Activated T-cell treated with anti-CD3 and anti-CD28 coated beads for 1 hour (primary cell): ENCODE results near the gene TCERG1L.

Experiments used
- DNase-seq: peaks from one replicate; pipeline ENCODE4 v3.0.0-alpha.2; 2020; ENCODE audit warnings: low read depth

The TCERG1L gene

GRCh38 chr10:131124945-131125344, 186.6 kb downstream of the TCERG1L start:
- no peak for DNase-seq

- DNase-seq: no peak
Observed at GRCh38 chr10:131123496-131123895, 188.0 kb downstream of the TCERG1L start.

- no peak for DNase-seq
Observed at GRCh38 chr10:131121511-131122035, 189.9 kb downstream of the TCERG1L start.

GRCh38 chr10:131119626-131120355, 191.7 kb downstream of the TCERG1L start:
- DNase-seq: no peak

GRCh38 chr10:131117416-131118212, 193.9 kb downstream of the TCERG1L start:
- DNase-seq: no peak

GRCh38 chr10:131116991-131117375, 194.5 kb downstream of the TCERG1L start:
- DNase-seq: no peak

- DNase-seq: no peak
Observed at GRCh38 chr10:131116216-131116990, 195.1 kb downstream of the TCERG1L start.

- no peak for DNase-seq
Observed at GRCh38 chr10:131115801-131116200, 195.7 kb downstream of the TCERG1L start.

GRCh38 chr10:131115321-131115720, 196.2 kb downstream of the TCERG1L start:
- no peak for DNase-seq

- no peak for DNase-seq
Observed at GRCh38 chr10:131114846-131115245, 196.7 kb downstream of the TCERG1L start.

GRCh38 chr10:131113709-131114291, 197.7 kb downstream of the TCERG1L start:
- no peak for DNase-seq

GRCh38 chr10:131113165-131113564, 198.4 kb downstream of the TCERG1L start:
- no peak for DNase-seq

GRCh38 chr10:131112691-131113090, 198.8 kb downstream of the TCERG1L start:
- DNase-seq: no peak

- no peak for DNase-seq
Observed at GRCh38 chr10:131111471-131112080, 199.9 kb downstream of the TCERG1L start.

GRCh38 chr10:131111007-131111406, 200.5 kb downstream of the TCERG1L start:
- DNase-seq: no peak

- no peak for DNase-seq
Observed at GRCh38 chr10:131110241-131110783, 201.2 kb downstream of the TCERG1L start.

GRCh38 chr10:131109726-131110125, 201.8 kb downstream of the TCERG1L start:
- DNase-seq: no peak

GRCh38 chr10:131109291-131109690, 202.2 kb downstream of the TCERG1L start:
- no peak for DNase-seq

GRCh38 chr10:131107970-131108369, 203.6 kb downstream of the TCERG1L start:
- DNase-seq: no peak

- no peak for DNase-seq
Observed at GRCh38 chr10:131102676-131103075, 208.8 kb downstream of the TCERG1L start.

GRCh38 chr10:131102147-131102546, 209.4 kb downstream of the TCERG1L start:
- no peak for DNase-seq
